Neural cell (in vitro differentiated cells): ENCODE measurements around the gene ODAD4.

Experiments
- EP300 ChIP-seq: fragments of 450-650 bp; conservative IDR thresholded peaks from 2 replicates; pipeline ENCODE4 v1.6.1; 2014; ENCODE audit warnings: antibody characterized with exemption, mild to moderate bottlenecking, moderate library complexity; ENCODE audit not compliant: poor library complexity, severe bottlenecking
- EZH2 ChIP-seq: fragments of 200-600, 300-800 bp; shearing (Covaris generic), sonication (generic); IDR thresholded peaks from 2 replicates; pipeline ENCODE4 v1.6.1; 2014; ENCODE audit warnings: antibody characterized with exemption, low read length, borderline replicate concordance, mild to moderate bottlenecking; ENCODE audit not compliant: insufficient read depth, poor library complexity, severe bottlenecking
- POLR2AphosphoS5 ChIP-seq: IDR thresholded peaks from 2 replicates; pipeline ENCODE4 v1.6.1; 2012
- TAF1 ChIP-seq: IDR thresholded peaks from 2 replicates; pipeline ENCODE4 v1.6.1; 2012; ENCODE audit warnings: low read depth
- TF ChIP-seq, protein P1 (sequence below): fragments of 450-650 bp; IDR thresholded peaks from 2 replicates; pipeline ENCODE4 v1.5.1; 2014; ENCODE audit warnings: antibody characterized with exemption, mild to moderate bottlenecking, moderate library complexity; ENCODE audit not compliant: poor library complexity, severe bottlenecking
- TF ChIP-seq, protein P2 (sequence below): IDR thresholded peaks from 2 replicates; pipeline ENCODE4 v1.6.1; 2012; ENCODE audit warnings: borderline replicate concordance

DNA sequence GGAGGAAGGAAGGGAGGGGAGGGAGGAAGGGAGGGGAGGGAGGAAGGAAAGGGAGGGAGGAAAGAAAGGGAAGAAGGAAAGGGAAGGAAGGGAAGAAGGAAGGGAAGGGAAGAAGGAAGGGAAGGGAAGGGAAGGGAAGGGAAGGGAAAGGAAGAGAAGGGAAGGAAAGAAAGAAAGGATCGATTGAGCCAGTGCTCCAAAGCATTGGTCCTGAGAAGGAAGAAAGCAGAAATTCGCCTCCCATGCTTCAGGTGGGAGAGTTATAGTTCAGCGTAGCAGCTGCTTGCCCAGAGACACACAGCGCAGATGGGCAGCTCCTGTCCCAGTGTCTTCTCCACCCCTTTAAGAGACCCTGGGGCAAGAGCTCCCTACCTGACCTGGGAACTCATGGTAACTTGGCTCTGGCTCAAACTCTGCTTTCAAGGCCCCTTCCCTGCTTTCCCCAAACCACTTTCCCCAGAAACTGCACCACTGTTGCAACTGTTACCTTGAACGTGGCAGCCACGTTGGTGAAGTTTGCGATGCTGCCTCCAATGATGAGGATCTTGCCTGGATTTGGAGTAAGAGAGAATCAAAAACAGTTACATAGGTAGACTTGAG lies 26.1 kb upstream of the ODAD4 start:
- TF ChIP-seq, protein P1, sequence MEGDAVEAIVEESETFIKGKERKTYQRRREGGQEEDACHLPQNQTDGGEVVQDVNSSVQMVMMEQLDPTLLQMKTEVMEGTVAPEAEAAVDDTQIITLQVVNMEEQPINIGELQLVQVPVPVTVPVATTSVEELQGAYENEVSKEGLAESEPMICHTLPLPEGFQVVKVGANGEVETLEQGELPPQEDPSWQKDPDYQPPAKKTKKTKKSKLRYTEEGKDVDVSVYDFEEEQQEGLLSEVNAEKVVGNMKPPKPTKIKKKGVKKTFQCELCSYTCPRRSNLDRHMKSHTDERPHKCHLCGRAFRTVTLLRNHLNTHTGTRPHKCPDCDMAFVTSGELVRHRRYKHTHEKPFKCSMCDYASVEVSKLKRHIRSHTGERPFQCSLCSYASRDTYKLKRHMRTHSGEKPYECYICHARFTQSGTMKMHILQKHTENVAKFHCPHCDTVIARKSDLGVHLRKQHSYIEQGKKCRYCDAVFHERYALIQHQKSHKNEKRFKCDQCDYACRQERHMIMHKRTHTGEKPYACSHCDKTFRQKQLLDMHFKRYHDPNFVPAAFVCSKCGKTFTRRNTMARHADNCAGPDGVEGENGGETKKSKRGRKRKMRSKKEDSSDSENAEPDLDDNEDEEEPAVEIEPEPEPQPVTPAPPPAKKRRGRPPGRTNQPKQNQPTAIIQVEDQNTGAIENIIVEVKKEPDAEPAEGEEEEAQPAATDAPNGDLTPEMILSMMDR: no peak
- TF ChIP-seq TAF1 (no peak), POLR2AphosphoS5 (no peak), EP300 (no peak), EZH2 (no peak)
- TF ChIP-seq, protein P2, sequence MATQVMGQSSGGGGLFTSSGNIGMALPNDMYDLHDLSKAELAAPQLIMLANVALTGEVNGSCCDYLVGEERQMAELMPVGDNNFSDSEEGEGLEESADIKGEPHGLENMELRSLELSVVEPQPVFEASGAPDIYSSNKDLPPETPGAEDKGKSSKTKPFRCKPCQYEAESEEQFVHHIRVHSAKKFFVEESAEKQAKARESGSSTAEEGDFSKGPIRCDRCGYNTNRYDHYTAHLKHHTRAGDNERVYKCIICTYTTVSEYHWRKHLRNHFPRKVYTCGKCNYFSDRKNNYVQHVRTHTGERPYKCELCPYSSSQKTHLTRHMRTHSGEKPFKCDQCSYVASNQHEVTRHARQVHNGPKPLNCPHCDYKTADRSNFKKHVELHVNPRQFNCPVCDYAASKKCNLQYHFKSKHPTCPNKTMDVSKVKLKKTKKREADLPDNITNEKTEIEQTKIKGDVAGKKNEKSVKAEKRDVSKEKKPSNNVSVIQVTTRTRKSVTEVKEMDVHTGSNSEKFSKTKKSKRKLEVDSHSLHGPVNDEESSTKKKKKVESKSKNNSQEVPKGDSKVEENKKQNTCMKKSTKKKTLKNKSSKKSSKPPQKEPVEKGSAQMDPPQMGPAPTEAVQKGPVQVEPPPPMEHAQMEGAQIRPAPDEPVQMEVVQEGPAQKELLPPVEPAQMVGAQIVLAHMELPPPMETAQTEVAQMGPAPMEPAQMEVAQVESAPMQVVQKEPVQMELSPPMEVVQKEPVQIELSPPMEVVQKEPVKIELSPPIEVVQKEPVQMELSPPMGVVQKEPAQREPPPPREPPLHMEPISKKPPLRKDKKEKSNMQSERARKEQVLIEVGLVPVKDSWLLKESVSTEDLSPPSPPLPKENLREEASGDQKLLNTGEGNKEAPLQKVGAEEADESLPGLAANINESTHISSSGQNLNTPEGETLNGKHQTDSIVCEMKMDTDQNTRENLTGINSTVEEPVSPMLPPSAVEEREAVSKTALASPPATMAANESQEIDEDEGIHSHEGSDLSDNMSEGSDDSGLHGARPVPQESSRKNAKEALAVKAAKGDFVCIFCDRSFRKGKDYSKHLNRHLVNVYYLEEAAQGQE: no peak
